Mesendoderm (in vitro differentiated cells): ENCODE data around the gene RPS2.
A peak's percentile ranks its signal among the peaks of the same experiment; 100 is the strongest.
"Not testable (repeated sequence)": the region's sequence is repeated elsewhere in the genome, so short reads cannot be mapped to it uniquely, and the experiment has no call there.

ENCODE experiments used
- DNase-seq: peaks from one replicate; pipeline ENCODE4 v3.0.0; 2013
- H2AK5ac ChIP-seq: 2 replicates; pipeline ENCODE4 v1.6.1; 2013; ENCODE audit warnings: low read length, inconsistent platforms
- H2BK120ac ChIP-seq: 2 replicates; pipeline ENCODE4 v1.6.1; 2013; ENCODE audit warnings: low read depth, mild to moderate bottlenecking, low read length, moderate library complexity, mixed read lengths
- H2BK15ac ChIP-seq: replicated peaks from 2 replicates; pipeline ENCODE4 v1.6.1; 2013; ENCODE audit warnings: low read depth, mild to moderate bottlenecking, moderate library complexity
- H2BK5ac ChIP-seq: 2 replicates; pipeline ENCODE4 v1.6.1; 2013; ENCODE audit warnings: low read length, inconsistent platforms
- H3K18ac ChIP-seq: 2 replicates; pipeline ENCODE4 v1.6.1; 2013; ENCODE audit warnings: mild to moderate bottlenecking, low read length, mixed read lengths
- H3K23ac ChIP-seq: one replicate; pipeline ENCODE4 v1.6.1; 2013; ENCODE audit warnings: low read length
- H3K27ac ChIP-seq: 2 replicates; pipeline ENCODE4 v1.5.1; 2013; ENCODE audit warnings: low read depth, mild to moderate bottlenecking, inconsistent platforms, low read length, moderate library complexity
- H3K27me3 ChIP-seq: 2 replicates; pipeline ENCODE4 v1.6.1; 2013; ENCODE audit warnings: low read length, control low read depth, mild to moderate bottlenecking, inconsistent platforms; ENCODE audit not compliant: insufficient read depth, poor library complexity
- H3K36me3 ChIP-seq: 2 replicates; pipeline ENCODE4 v1.6.1; 2013; ENCODE audit warnings: low read length, inconsistent platforms; ENCODE audit not compliant: control insufficient read depth, insufficient read depth
- H3K4ac ChIP-seq: one replicate; pipeline ENCODE4 v1.6.1; 2013; ENCODE audit warnings: low read depth, mild to moderate bottlenecking, low read length, moderate library complexity
- H3K4me1 ChIP-seq: 2 replicates; pipeline ENCODE4 v1.6.1; 2013; ENCODE audit warnings: low read depth, low read length, inconsistent platforms; ENCODE audit not compliant: control insufficient read depth
- H3K4me2 ChIP-seq: 2 replicates; pipeline ENCODE4 v1.6.1; 2013; ENCODE audit warnings: low read length
- H3K4me3 ChIP-seq: 2 replicates; pipeline ENCODE4 v1.5.1; 2013; ENCODE audit warnings: mild to moderate bottlenecking, low read length
- H3K56ac ChIP-seq: one replicate; pipeline ENCODE4 v1.6.1; 2013; ENCODE audit warnings: low read length
- H3K79me1 ChIP-seq: 2 replicates; pipeline ENCODE4 v1.6.1; 2013; ENCODE audit warnings: low read length, inconsistent platforms
- H3K79me2 ChIP-seq: 2 replicates; pipeline ENCODE4 v1.6.1; 2013; ENCODE audit warnings: mild to moderate bottlenecking, low read length; ENCODE audit not compliant: control insufficient read depth, insufficient read depth
- H3K9ac ChIP-seq: 2 replicates; pipeline ENCODE4 v1.6.1; 2013; ENCODE audit warnings: low read length, inconsistent platforms
- H4K5ac ChIP-seq: one replicate; pipeline ENCODE4 v1.6.1; 2013; ENCODE audit warnings: low read length
- H4K8ac ChIP-seq: one replicate; pipeline ENCODE4 v1.6.1; 2013; ENCODE audit warnings: low read depth, mild to moderate bottlenecking, control low read depth, low read length, moderate library complexity
- WGBS: extraction: QIAGEN DNeasy Blood & Tissue Kit; methylation state at CpG from one replicate; pipeline ENCODE4 v1.1.7; 2013; ENCODE audit warnings: low lambda C conversion rate, missing lambda C conversion rate; ENCODE audit not compliant: insufficient coverage; ENCODE audit errors: extremely low coverage; 5-methylcytosine and 5-hydroxymethylcytosine counted together

Gene RPS2

DNA sequence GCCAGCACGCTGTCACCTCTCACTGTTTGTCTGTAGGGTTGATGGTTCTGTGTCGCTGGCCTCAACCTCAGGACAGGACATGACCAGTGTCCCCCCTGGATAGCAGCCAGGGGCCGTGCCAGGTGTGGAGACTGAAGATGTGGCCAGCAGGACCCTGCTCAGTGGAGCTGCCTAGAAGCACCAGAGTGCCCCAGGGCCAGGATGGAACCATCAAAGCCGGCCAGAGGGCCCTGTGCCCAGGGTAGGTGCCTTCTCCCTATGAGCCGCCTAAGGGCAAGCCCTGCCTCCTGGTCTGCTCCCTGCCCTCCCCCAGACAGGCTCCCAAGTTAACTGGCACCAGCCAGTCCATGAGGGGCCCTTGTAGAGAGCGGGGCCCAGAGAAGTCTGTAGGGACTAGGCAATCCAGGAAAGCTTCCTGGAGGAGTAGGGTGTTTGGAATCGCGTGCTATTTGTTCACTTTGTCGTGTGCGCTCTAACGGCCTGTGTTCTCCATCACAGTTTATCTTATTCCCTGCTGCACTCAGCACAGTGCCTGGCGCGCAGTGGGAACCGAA lies 5.8 kb downstream of the RPS2 start:
- Histone ChIP-seq H2BK5ac (no peak overlapping the region), H2BK120ac (no peak overlapping the region), H3K4me3 (no peak overlapping the region), H3K27ac (no peak overlapping the region), H3K36me3 (peaks cover 15% of the 10 kb centered on the region), H4K5ac (no peak overlapping the region), H3K4ac (no peak overlapping the region), H3K18ac (no peak overlapping the region), H3K4me1 (no peaks in the 10 kb centered on the region), H3K27me3 (no peaks in the 10 kb centered on the region), H3K56ac (peak overlapping the region; percentile 66), H2BK15ac (no peak overlapping the region), H3K79me2 (peaks cover 17% of the 10 kb centered on the region), H2AK5ac (no peak overlapping the region), H3K79me1 (no peaks in the 10 kb centered on the region), H3K4me2 (peak overlapping the region; percentile 29), H3K23ac (no peak overlapping the region), H3K9ac (peak overlapping the region; percentile 58), H4K8ac (no peak overlapping the region)
- no peak for DNase-seq
- no CpG with 5 or more reads among the region's 14 CpGs for WGBS

DNA sequence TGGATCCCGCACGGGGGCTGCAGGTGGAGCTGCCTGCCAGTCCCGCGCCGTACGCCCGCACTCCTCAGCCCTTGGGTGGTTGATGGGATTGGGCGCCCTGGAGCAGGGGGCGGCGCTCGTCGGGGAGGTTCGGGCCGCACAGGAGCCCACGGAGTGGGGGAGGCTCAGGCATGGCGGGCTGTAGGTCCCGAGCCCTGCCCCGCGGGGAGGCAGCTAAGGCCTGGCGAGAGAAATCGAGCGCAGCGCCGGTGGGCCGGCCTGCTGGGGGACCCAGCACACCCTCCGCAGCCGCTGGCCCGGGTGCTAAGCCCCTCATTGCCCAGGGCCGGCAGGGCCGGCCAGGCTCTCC lies 6.5 kb downstream of the RPS2 start:
- not testable (repeated sequence) for H3K4ac ChIP-seq, H2AK5ac ChIP-seq, H3K4me1 ChIP-seq, DNase-seq, H3K56ac ChIP-seq, H3K27ac ChIP-seq, H4K5ac ChIP-seq, H3K9ac ChIP-seq, H4K8ac ChIP-seq, H3K23ac ChIP-seq, H2BK5ac ChIP-seq, H3K27me3 ChIP-seq, H3K36me3 ChIP-seq, H3K4me3 ChIP-seq, H3K18ac ChIP-seq, H3K4me2 ChIP-seq, H3K79me1 ChIP-seq, H2BK15ac ChIP-seq, H2BK120ac ChIP-seq
- H3K79me2 ChIP-seq, result peaks cover 11% of the 10 kb centered on the region
- WGBS, result no CpG with 5 or more reads among the region's 30 CpGs

DNA sequence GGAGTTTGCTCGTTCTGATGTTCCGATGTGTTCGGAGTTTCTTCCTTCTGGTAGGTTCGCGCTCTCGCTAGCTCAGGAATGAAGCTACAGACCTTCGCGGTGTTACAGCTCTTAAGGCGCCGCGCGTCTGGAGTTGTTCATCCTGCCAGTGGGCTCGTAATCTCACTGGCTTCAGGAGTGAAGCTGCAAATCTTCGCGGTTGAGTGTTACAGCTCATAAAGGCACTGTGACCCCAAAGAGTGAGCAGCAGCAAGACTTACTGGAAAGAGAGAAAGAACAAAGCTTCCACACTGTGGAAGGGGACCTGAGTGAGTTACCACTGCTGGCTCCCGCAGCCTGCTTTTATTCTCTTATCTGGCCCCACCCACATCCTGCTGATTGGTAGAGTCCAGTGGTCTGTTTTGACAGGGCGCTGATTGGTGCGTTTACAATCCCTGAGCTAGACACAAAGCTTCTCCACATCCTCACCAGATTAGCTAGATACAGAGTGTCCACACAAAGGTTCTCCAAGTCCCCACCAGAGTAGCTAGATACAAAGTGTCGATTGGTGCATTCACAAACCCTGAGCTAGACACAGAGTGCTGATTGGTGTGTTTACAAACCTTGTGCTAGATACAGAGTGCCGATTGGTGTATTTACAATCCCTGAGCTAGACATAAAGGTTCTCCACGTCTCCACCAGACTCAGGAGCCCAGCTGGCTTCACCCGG lies 7.0 kb downstream of the RPS2 start:
- H3K23ac ChIP-seq, H3K18ac ChIP-seq, H3K27ac ChIP-seq, H2BK5ac ChIP-seq, H3K79me2 ChIP-seq, H4K5ac ChIP-seq, H3K4me1 ChIP-seq, H2BK120ac ChIP-seq, H3K4me2 ChIP-seq, H3K27me3 ChIP-seq, H3K4me3 ChIP-seq, DNase-seq, H2BK15ac ChIP-seq, H3K79me1 ChIP-seq, H2AK5ac ChIP-seq, H3K56ac ChIP-seq, H4K8ac ChIP-seq, H3K36me3 ChIP-seq, H3K4ac ChIP-seq, H3K9ac ChIP-seq: not testable (repeated sequence)
- WGBS, result no CpG with 5 or more reads among the region's 22 CpGs

DNA sequence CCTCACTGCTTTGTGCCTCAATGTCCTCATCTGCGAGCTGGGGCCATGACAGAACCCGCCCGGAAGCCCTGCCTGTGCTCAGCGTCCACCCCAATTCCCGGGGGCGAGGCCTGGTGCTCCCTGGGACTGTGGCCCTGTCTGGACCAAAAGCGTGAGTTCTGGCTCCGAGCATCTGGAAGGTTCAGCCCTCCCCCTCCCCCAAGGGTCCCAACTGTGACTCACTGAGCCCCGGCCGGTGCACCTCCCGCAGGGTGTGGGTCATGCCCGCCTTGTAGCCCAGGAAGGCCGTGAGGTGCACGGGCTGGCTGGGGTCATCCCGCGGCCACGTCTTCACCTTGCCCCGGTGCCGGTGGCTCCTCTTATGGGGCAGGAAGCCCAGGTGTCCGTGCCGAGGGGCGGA lies 10.9 kb downstream of the RPS2 start:
- Histone ChIP-seq H4K8ac (no peak overlapping the region), H3K79me2 (no peaks in the 10 kb centered on the region), H3K4me3 (no peak overlapping the region), H3K9ac (no peak overlapping the region), H2AK5ac (no peak overlapping the region), H2BK5ac (no peak overlapping the region), H3K36me3 (no peaks in the 10 kb centered on the region), H3K4me2 (no peak overlapping the region), H3K4ac (no peak overlapping the region), H3K27me3 (no peaks in the 10 kb centered on the region), H4K5ac (no peak overlapping the region), H3K27ac (no peak overlapping the region), H3K4me1 (no peaks in the 10 kb centered on the region), H3K23ac (no peak overlapping the region), H2BK15ac (no peak overlapping the region), H3K56ac (no peak overlapping the region), H3K18ac (no peak overlapping the region), H3K79me1 (no peaks in the 10 kb centered on the region), H2BK120ac (no peak overlapping the region)
- DNase-seq, result no peak
- no CpG with 5 or more reads among the region's 22 CpGs for WGBS

DNA sequence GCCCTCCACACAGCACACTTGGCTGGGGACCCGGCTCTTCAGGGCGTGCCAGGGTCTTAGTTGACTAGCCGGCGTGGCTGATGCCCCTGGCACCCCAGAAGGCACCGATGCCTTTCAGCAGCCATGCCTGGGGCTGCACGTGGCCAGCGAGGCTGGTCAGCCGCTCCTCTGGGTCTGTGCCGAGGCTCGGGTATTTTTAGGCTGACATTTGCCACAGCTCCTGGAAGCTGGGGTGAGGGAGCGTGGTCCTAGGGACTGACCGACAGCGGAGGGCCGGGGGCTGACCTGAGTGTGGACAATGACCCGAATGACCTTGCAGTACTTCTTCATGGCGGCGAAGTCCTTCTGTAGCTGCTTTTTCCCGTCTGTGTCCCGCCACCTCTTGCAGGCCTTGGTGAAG lies 14.1 kb downstream of the RPS2 start:
- H3K18ac ChIP-seq, result no peak overlapping the region
- H2BK5ac ChIP-seq, result no peak overlapping the region
- H3K4me3 ChIP-seq, result no peak overlapping the region
- no peak overlapping the region for H2BK15ac ChIP-seq
- H2BK120ac ChIP-seq, result no peak overlapping the region
- H4K8ac ChIP-seq, result no peak overlapping the region
- H3K23ac ChIP-seq, result no peak overlapping the region
- no peaks in the 10 kb centered on the region for H3K79me1 ChIP-seq
- no peaks in the 10 kb centered on the region for H3K36me3 ChIP-seq
- no CpG with 5 or more reads among the region's 19 CpGs for WGBS
- no peak overlapping the region for H4K5ac ChIP-seq
- no peak overlapping the region for H3K4me2 ChIP-seq
- no peak overlapping the region for H3K4ac ChIP-seq
- H3K9ac ChIP-seq, result no peak overlapping the region
- no peak overlapping the region for H3K56ac ChIP-seq
- DNase-seq, result no peak
- H3K27ac ChIP-seq, result no peak overlapping the region
- no peaks in the 10 kb centered on the region for H3K79me2 ChIP-seq
- no peaks in the 10 kb centered on the region for H3K4me1 ChIP-seq
- H2AK5ac ChIP-seq, result no peak overlapping the region
- no peaks in the 10 kb centered on the region for H3K27me3 ChIP-seq

DNA sequence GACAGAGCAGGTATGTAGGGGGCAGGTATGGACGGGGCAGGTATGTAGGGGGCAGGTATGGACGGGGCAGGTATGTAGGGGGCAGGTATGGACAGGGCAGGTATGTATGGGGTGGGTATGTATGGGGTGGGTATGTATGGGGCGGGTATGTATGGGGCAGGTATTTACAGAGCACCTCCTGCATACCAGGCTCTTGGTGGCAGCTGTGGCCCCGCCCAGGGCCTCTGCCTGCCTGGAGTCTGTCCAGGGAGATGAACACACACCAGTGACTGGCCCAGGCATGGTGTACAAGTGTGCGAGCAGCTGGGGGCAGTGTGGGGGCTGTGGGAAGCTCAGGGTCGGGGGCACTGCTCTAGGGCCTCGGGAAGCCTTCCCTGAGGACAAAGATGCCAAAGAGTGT lies 14.6 kb downstream of the RPS2 start:
- DNase-seq, result no peak
- Histone ChIP-seq H4K5ac (no peak overlapping the region), H3K27ac (no peak overlapping the region), H3K4me3 (no peak overlapping the region), H2BK120ac (no peak overlapping the region), H3K4ac (no peak overlapping the region), H3K23ac (no peak overlapping the region), H3K18ac (no peak overlapping the region), H2AK5ac (no peak overlapping the region), H3K4me2 (no peak overlapping the region), H3K79me2 (no peaks in the 10 kb centered on the region), H4K8ac (no peak overlapping the region), H3K4me1 (no peaks in the 10 kb centered on the region), H3K9ac (no peak overlapping the region), H3K79me1 (no peaks in the 10 kb centered on the region), H2BK5ac (no peak overlapping the region), H3K56ac (no peak overlapping the region), H3K27me3 (no peaks in the 10 kb centered on the region), H3K36me3 (no peaks in the 10 kb centered on the region), H2BK15ac (no peak overlapping the region)
- no CpG with 5 or more reads among the region's 7 CpGs for WGBS
